ENCODE data around the gene POLR3E.
A peak's percentile ranks its signal among the peaks of the same experiment; 100 is the strongest.

Gene POLR3E

DNA sequence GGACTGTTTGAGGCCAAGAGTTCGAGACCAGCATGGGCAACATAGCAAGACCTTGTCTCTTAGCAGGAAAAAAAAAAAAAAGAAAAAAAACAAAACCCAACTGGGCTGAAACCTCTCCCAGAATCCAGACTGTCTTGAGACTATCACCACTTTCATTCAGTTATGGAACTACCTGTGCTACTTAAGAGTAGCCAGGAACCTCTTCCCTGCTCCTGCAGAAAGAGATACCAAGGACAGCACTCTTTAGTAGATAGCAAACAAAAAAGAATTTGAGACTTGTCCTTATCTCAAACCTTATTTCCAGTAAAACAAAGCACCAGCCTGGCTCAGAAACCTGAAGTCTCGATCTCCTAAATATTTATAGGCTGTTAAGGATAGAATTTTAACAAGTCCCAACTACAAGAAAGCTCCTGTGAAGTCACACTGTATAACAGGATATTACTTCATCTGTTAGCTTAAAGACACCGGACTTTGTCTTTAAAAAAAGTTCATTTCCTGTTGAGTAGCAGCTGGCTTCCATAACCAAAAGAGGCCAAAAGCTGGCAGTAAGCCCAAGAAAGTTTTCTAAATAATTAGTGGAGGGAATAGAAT is 72.1 kb downstream of the POLR3E start:
- peak; percentile 57 for DNase-seq

DNA sequence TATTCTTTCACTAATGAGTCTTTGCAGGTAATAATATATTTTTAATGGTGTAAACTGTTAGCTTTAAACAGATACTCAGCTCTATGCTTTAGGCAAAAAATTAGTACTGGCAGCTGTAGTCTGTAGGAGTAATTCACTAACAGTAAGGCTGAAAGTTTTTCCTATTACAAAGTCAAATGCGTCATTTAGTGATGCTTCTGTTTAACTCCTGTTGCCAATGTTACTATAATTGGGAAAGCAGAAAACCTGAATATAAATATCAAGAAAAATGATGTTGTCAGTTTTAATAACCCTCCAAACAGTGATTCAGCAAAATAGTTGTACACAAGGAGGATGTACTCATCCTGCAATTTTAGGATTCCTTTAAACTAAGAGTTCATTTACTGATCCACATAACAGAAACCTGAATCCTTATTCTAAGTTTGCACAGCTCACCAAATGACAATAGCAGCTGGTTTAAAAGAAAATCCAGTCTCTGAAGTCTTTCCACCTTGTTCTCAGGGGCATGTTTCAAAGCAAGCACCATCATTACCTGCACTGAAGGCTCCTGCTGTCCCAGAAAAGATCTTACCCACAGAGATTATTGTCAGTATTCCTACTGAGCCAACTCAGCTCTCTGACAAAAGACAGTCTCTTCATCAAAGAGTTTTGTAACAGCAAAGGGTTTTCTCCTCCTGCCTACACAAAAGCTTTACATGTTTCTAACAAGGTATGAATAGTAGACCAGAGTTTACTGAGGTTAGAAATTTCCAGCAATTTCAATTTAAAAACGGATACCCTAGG is 73.0 kb downstream of the POLR3E start:
- no peak for DNase-seq

DNA sequence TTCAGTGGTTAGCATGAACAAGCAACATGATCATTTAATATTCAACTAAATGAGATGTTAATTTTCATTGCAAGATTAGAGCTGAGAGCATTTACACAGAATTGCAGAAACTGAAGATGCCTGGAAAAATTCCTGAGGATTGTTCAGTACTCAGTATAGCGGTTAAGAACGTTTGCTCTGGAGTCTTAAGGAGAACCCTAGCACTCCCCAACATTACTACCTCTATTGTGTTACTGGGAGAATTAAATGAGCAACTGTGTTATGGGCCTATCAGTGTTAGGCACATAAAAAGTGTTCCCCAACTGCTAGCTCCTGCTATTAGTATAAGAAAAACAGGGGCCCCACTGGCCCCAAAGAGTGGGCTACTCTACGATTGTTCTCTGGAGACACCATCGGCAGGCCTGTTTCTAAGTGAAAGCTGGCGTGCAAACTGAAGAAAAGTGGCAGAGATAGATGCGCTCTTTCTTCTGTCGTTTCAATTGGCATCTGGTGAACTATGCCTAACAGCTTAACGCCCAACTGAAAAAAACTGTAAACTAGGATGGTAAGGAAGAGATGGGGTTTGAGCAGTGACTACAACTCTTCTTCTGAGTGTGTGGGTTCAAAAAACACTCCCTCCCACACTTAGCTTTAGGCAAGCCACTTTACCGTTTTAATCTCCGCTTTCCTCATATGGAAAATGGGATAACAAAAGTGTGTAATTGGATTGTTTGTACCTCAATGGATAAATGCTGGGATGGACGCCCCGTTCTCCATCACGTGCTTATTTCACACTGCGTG is 75.9 kb downstream of the POLR3E start:
- no peak for DNase-seq

DNA sequence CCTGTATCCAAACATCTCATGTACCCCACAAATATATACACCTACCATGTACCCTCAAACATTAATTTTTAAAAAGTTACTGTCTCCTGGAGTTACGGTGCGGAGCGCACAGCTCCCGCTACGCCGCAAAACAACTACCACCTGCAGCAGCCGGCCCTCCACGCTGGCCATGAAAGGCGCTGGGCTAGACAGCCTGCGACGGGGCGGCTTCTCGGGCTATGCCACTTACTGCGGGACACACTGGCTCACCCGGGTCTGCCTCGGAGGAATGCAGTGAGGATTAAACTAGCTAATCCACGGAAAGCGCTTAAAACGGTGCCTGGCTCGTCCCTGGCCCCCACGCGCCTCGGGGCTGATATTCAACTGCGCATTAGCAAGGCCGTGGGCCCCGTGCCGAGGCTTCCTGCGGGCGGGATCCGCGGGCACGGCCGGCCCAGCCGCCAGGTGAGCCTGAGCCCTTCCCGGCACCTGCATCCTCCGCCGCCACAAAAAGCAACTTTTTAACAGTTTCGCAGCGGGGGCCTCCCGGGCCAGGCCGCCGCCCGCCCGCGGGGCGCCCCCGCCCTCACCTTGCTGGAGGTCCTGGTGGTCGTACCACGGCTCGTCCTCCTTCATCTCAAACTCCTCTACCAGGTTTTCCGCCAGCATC is 76.6 kb downstream of the POLR3E start:
- peak; percentile 29 for DNase-seq

DNA sequence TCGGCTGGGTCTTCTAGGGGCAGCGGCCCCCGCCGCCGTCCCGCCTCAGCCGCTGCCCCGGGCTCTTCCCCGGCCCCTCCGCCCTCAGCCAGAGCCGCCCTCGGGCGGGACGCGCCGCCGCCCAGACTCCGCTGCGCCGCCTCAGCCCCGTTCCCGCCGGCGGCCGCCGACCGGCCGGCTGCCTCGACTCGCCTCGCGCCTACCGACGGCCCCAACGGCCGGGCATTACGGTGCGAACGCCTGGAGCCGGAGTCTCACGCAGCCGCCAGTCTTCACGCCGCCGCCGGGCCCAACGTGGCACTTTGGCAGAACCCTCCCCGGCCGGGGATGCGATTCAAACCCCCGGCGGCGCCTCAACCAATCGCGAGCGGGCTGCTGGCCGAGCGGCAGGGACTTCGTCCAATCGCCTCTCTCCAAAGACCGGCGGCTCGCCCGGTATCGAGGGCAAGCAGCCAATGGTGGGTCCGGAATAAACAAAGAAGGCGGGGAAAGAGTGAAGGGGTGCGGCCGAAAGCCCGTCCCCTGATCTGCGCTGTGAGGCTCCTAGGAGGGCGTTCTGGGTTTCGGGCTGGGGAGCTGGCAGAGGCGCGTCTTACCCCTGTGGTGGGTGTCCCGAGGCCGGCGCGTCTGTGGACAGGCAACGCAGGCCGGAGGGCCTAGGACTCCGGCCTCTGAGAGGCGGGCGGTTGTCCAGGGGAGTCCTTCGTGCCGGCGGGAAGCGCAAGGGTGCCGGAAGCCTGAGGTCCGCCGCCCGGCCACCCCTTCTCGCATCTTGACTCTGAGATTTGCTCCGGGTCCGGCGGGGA is 77.3 kb downstream of the POLR3E start, which contains the start of gene CDR2:
CDR2 (minus strand) TSS at position 309 of the 806 bp plus-strand sequence. CDS start 310 bp downstream, outside the sequence.
- peak; percentile 97 for DNase-seq

DNA sequence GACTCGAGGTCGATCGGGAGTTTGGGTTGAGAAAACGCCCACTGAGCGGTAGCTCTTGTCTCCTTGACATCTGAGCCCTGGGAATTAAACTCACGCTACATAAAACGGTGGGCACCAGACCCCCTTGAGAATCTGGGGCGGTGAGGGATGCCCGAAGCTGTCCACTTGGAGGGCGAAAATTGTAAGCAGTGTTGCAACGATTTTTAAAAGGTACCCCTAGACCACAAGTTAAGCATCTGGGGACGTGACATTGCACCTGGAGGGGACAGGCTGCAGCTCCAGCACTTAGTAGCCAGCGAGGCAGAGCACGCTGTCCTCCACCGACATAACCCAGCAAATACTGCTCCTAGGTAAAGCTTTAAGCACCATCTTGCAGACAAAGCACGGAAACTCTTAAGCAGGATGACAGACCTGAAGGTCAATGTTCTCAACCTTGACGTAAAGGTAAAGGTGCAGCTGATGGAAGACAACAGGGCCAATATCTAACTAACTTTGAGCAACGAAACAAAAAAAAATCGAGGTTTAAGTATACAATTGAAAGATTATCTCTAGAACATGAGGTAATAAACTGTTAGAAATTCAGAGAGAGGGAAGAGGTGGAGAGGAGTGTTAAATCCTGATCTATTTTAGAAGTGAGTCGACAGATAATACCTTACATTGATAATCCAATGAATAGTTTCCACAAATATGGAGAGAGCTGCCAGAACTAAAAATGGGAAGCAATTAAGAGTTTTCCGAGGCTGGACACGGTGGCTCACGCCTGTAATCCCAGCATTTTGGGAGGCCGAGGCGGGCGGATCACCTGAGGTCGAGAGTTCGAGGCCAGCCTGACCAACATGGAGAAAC is 78.1 kb downstream of the POLR3E start:
- DNase-seq: no peak

DNA sequence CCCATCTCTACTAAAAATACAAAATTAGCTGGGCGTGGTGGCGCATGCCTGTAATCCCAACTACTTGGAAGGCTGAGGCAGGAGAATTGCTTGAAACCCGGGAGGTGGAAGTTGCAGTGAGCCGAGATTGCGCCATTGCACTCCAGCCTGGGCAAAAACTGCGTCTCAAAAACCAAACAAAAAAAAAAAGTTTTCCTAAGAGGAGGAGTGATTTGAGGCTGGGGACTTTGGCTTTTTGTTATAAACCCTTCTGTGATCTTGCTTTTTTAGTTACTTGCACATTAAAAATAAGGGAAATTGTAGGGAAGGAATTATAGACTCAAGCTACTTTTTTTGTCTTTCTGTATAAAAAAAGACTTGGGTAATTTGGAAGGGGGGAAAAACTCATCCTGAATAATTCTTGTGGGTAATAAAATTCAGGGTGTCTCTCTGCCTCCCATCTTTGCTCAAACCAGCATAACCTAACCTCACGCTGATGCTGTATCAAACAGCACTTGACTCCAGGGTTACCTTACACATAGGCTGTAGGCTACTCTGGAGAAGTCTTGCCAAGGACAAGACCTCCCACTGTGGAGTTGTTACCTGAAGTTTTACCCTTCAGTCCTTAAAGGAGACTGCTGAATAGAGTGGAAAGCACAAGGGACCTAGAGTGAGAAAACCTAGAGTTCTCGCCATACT is 78.9 kb downstream of the POLR3E start:
- DNase-seq: no peak

DNA sequence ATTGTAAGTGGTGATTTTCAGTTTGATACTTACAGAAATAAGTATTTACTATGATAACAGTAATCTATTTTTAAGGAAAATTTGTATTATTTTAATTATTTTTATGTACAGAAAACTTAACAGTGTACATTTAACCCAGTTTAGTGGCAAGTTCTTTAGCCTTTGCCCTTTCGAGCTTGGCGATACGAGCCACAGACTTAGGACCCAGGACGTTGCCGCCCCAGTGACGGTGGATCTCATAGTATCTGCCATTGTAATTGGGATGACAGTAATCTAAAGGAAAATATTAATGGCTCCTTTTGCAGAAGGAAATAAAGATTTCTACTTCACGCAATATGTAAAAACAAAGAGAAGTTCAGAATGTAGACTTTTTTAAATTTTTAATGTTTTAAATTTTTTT is 82.4 kb downstream of the POLR3E start:
- DNase-seq: no peak

DNA sequence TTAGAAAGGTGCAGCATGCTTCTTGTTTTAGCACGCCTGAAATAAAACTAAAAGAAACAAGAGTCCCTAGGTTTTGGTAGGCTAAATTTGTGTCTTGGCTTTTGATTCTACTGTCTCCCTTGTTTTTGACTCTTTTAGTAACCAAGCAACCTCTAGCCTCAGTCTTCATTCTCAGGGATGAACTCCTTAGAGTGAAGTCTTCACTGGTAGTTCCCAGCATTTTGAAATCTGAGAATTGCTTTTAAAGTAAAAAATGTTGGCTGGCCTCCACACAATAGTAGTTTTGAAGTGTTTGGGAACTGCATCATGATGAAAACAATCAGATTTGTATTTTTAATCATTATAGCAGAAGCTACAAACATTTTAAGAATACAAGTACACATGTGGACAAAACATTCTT is 83.3 kb downstream of the POLR3E start:
- no peak for DNase-seq

DNA sequence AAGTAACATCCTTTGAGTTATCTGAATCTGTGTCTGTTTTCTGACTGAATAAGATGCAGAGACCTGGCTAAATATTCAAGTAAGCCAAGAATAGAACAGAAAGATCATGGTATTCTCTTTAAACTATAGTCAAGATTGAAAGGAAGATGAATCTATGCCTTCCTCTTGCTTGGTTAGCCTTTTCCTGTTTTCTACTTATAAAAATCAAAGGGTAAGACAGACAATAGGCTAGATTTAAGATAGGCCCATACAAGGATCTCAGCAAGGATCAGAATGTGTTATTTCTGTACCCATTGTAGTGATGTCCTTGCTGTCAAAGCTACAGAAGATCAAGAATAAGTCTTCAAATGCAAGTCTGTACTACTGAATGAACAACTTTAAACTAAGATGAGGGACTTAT is 84.2 kb downstream of the POLR3E start:
- no peak for DNase-seq

DNA sequence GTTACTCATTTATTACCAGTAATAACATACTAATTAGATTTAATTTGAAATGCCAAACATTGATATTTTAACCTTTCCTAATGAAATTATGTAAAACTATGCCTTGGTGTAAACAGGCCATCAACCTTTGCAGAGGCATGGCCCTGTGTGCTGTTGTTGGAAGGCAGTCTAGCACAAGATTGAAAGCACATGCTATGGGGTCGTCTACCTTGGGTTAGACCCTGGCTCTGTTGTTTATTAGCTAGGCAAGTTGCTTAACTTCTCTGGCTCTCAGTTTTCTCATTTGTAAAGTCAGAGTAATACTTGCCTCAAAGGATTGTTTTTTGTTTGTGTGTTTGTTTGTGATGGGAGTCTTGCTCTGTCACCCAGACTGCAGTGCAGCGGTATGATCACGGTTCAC is 86.6 kb downstream of the POLR3E start:
- DNase-seq: no peak
